GM18526 (cell line): ENCODE data around the gene RUVBL1.

ENCODE experiments used
- POLR2A ChIP-seq: IDR thresholded peaks from 3 replicates; pipeline ENCODE4 v1.6.1; 2011; ENCODE audit not compliant: insufficient read length; ENCODE audit errors: extremely low read depth

RUVBL1 gene

DNA sequence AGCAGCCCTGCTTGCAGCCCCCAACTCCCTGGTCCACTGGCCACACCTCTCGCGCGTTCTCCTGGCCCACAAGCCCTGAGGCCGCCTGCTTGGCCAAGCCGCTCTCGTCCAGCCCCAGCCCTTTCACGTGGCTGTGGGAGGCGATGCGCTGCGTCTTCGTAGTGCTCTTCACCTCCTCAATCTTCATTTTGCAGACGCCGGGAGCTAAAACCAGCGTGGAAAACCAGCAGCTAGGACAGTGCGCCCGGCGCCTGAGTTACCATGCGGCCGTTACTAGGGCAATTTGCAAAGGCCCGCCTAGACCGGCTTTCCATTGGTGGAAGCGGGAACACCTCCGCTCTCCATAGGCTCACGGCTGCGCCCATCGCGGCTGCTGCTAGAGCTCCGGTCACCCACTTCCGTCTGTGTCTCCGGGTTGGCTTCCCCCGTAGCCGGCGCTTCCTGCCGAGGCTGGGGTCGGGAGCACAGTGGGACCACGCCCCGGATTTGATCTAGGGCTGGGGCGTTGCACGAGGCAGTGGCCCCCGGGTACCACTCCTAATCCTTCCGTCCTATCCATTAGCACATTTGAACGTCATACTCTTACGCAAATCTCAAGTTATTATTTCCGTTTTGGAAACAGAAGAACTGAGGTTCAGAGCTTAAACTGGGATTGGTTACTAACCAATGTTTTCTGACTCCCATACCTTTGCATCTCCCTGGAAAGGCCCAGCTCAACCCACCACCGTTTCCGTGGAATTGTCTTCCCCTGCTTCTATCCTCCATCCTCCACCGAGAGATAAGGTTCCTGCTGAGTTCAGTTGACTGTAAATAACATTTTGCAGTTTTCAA, at the start of gene RUVBL1:
TSS of gene RUVBL1 (minus strand) at position 275 of the 831 bp plus-strand sequence. CDS start at position 187, 88 bp downstream.
- peak; percentile 47 for TF ChIP-seq POLR2A

DNA sequence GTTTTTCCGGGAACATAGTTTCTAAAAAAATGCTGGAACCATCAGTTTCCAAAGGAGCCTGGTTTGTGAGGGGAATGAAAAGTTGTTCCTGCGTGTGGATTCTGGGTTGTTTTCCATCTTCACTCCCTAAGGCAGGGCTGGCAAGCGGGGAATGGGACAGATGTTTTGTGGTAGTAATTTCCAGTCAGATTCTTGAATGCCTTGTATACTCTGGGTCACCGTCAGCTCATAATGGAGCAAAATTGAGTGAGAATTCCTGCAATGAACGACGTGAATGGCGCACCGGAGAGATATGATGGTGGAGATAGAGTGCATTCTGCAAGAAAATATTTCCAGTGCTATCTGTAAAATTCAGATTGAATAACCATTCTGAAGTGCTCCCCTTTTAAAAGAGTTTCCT, 49.6 kb upstream of the RUVBL1 start:
- no peak for TF ChIP-seq POLR2A

DNA sequence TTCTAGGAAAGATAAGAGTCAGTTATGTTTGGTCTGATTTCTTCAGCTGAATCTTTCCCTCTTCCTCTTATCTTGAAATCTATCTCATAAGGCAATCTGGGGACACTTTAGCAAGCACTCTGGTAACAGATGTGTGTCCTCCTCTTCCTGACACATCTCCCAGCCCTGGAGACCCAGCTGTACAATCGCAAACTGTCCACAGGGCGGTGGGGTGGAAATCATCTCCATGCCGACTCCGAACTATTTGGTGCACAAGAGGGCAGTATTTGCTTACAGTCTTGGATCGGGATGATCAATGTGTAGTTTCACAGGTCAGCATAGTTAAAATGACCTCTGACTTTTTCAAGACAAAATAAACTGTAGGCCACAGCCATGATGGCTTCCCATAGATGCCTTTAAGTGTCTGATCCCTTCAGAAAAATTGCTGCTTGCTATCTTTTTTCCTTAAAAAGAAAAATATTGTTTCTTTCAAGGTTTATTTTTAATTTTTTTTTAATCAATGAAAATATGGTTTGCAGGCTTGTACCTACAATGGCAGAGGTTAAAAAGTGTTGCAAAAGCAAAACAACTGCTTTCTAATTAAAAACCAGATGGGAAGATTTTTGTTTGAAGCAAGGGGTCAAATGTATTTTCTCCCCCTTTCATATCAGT, 47.4 kb upstream of the RUVBL1 start:
- no peak for TF ChIP-seq POLR2A

DNA sequence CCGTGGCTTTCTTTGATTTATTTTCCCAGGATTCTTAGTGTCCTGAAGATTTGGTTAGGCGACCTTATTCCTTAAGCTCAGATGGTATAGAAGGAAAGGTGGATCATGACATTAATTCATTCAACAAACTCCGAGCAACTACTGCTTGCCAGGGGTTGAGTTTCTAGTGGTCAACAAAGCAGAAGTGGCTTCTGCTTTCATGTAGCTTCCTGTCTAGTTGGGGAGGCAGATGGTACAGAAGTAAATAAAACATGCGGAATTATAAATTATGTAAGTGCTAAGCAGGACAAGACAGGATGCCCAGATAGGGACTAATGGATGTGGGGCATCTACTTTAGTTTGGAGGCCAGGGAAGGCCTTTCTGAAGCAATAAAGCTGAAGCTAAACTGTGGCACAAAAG, 45.2 kb upstream of the RUVBL1 start:
- no peak for TF ChIP-seq POLR2A

DNA sequence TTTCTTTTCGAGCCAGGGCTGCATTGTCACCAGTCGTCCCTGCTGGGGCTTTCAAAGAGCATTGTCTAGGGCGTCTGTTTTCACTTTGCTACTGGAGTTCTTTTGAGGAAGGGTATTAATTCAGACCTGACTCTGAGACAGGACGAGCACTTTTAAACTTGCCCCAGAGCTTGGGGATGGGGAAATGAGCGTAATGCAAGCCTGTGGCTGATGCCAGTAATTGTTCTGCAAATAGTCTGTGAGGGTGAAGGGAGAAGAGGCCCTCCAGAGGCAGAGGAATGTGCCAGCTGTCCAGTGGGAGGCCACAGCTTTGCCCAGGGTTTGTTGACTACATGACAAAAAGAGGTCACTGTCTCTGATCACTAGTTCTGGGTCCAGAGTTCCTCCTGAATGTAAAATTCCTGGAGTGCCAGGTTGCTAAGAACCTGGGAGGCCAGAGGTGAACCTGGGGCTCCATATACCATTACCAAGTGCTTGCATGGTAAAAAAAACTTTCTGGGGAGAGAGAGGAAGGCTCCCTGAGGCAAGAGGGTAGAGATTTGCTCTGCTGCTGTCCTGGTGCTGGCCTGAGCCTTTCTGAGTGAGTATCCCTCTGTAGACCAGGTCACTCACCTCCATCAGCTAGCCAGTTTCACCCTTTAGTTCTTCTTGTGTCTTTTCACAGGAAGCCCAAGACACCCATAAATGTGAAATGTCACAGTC, 44.5 kb upstream of the RUVBL1 start:
- no peak for TF ChIP-seq POLR2A

DNA sequence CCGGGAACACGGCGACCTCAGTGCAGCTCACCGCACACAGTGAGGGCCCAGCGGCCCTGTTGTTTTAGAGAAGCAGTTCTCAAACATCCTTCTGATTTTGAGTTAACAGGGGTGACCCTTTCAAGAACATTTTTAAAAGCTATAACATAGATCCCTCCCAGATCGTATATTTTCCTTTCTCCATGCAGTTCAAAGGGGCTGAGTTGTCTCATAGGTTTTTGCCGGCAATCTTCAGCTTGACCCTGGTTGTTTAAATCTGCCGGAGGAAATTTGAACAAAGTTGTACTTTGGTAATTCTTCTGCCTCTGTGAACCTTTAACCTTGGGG, 44.0 kb upstream of the RUVBL1 start:
- TF ChIP-seq POLR2A, result no peak

DNA sequence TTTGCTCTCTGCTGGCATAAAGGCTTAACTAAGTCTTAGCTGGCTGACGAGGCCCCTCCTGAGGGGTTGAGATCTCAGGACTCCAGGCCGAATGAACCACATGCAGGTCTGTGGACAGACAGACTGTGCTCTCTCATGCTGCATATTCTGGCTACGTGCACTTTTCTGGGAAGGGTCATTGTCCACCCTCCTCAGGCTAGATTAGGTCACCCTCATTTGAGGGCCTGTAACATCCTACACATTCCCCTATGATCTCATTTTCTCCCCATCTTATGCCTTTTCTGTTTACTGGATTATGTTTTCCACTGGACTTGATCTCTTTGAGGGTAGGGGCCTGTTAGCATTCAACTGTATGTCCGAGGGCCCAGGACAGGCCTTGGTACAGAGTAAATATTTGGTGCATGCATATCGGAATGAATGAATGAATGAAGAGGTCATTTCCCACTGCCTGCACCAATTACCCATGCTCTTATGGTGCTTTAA, 43.4 kb upstream of the RUVBL1 start:
- no peak for TF ChIP-seq POLR2A

DNA sequence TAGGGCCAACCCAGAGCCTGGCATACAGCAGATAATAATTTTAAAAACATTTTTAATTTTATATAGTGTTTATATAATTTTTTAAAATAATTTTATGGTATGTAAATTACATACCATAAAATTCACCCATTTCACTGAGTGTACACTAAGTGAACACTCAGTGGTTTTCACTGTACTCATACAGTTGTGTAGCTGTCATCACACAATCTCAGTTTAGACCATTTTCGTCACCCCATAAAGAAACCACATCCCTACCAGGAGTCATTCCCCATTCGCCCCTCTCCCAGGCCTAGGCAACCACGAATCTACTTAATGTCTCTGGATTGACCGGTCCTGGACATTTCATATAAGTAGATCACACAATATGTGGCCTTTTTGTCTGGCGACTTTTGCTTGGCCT, 39.8 kb upstream of the RUVBL1 start:
- no peak for TF ChIP-seq POLR2A

DNA sequence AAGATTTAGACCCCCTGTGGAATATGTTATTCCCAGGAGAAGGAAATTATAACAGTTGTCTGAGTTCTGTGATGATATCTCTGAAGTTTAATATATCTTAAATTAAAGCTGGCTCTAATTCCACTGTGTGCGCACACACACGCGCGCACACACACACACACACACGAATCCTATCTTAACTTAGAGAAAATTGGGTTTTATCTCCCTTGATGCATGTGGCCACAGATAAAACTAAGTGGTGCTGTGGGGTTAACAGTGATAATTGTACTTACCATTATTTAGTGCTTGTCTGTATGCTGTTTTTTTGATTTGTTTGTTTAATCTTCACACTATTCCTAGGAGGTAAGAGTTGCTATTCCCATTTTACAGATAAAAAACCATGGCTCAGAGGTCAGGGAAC, 37.0 kb upstream of the RUVBL1 start:
- TF ChIP-seq POLR2A, result no peak

DNA sequence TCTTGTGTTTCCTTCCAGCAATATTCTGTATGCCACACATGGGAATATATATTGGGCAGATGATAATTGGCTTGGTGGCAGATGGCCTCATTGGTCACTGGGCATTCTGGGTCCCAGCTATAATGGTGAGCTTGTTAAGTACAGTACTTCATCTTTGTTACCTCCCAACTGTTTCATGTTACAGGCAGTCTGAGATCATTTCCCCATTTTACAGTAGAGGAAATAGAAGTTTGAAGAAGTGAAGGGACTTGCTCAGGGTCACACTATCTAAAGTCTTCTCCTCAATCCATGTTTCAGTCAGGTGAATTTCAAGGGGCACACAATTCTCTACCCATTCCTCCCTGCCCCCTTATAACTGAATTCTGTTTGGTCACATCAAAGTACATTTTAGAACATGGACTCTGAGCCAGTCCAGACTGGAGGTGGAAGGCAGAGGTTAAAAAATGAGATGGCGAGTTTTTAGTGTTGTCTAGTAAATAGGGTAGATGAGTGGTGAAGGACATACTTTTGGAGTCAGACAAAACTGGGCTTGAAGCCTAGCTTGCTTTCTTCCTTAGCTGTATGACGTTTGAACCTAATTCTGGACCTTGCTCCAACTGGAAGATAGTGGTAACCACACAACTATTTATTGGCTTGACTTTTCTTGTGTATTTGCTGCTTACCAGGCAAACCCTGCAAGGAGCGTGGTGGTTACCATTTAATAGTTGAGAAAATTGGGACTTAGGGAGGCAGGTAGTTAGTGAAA, 32.2 kb upstream of the RUVBL1 start:
- TF ChIP-seq POLR2A, result no peak

DNA sequence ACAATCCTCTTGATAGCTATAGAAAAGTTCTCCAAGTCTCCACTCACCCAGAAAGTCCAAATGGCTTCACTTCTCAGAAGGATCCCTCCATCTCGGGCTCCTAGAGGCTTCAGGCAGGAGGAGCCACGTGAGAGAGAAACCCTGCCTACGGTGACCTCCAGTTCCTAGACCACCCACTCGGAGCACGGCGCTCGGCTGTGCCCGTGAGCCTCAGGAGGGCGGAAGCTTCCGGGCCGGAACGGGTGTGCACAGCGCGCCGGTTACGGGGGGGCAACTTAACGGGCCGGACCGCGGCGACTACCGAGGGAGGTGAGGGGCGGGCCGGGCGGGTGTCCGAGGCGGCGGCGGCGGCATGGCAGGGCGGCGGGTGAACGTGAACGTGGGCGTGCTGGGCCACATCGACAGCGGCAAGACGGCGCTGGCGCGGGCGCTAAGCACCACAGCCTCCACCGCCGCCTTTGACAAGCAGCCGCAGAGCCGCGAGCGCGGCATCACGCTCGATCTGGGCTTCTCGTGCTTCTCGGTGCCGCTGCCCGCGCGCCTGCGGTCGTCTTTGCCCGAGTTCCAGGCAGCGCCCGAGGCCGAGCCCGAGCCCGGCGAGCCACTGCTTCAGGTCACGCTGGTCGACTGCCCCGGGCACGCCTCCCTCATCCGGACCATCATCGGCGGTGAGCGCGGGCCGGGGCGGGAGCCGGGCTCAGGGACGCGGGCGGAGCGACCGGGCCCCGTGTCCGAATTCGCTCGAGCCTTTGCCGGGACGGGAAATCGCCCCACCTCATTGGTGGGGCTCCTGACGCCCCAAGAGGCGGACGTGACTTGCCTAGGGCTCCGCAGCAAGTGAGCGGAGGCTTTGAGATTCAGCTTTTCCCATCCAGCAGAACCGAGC, 29.8 kb upstream of the RUVBL1 start, which contains the start of gene EEFSEC:
TSS of gene EEFSEC (plus strand) at position 326 of the 886 bp plus-strand sequence. CDS start at position 353, 27 bp downstream.
- TF ChIP-seq POLR2A, result peak; percentile 75

DNA sequence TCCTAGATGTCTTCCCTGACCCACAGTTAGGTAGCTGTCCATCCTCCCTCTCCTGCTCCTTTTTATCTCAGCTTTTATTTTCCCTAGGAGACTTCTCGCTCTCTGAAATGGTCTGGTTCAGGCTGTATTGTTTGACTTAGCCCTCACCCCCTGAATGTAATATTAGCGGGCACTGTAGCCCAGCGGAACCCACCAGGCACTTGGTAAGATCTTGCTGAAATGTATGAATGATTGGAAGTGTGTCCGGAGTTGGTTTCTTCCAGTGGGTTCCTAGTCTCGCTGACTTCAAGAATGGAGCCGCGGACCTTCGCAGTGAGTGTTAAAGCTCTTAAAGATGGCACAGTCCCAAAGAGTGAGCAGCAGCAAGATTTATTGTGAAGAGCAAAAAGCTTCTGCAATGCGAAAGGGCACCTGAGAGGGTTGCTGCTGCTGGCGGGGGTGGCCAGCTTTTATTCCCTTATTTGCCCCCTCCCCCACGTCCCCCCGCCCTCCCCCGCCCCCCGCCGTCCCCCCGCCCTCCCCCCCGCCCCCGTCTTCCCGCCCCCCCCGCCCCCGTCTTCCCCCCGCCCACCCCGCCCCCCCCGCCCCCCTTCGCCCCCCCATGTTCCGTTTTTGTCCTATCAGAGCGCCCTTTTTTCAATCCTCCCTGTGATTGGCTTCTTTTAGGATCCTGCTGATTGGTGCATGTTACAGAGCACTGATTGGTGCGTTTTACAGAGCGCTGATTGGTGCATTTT, 29.0 kb upstream of the RUVBL1 start:
- no peak for TF ChIP-seq POLR2A

DNA sequence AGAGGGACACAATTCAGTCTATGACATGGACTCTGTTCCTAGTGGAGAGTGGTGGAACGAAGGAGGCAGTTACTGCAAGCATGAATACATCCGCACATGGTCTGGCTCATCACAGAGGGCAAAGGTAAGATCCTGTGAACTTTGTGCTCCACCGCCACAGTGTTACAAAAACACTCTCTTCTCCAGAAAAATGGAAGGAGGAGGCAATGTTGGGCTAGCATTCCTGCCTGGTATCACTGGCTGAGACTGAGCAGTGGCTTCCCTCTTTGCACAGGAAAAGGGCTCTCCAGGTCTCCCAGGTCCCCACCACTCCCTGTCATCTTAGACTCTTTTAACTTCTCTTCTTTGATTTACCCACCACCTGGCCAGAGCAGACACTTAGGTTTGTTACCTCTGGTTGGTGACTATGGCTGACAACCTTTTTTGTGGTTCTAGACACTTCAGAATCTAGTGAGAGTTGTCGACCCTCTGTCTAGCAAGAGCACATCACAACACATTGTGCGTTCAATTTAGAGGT, 28.2 kb upstream of the RUVBL1 start:
- no peak for TF ChIP-seq POLR2A
